Measurements from ENCODE around the gene GABRP.

- TF ChIP-seq CTCF (IDR thresholded peaks at IDR 0.05 in 4 of 5, conservative IDR thresholded peaks at IDR 0.05 in 1 of 5): no peak
- TF ChIP-seq POLR2A (IDR thresholded peaks at IDR 0.05): no peak
Measured at GRCh38 chr5:170785416-170785815, 1.9 kb downstream of the GABRP start.

Data from gastrocnemius medialis (tissue), 4 donors.